GM12873 (cell line): ENCODE data around the gene C1orf105.

Experiments used
- CTCF ChIP-seq: IDR thresholded peaks from 2 replicates; pipeline ENCODE4 v1.5.1; 2012; ENCODE audit warnings: low read depth, mild to moderate bottlenecking, moderate library complexity, low read length, control low read depth; ENCODE audit not compliant: insufficient read depth; ENCODE audit errors: missing control alignments

Gene C1orf105

DNA sequence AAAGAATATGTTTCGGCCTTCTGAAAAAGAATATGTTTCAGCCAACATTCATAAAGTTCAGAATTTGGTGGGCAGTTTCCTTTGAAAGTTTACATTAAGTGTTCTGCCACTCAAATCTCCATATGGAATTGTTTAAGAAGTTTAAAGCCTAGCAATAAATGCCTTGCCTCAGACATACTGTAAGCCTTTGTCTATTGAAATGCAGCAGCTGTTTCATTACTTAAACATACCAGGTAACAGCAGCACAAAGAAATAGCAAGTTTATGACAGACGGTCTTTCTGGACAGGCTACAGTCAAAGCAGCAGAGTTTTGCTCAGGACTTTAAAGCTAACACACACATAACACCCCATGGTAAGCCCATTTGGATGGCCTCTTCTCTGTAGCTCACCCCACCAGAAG is 38.5 kb upstream of the C1orf105 start:
- TF ChIP-seq CTCF, result no peak

- TF ChIP-seq CTCF, result no peak
These were observed 38.1 kb upstream of the C1orf105 start for GRCh38 chr1:172382406-172382805.

GRCh38 chr1:172382990-172383389 is 37.5 kb upstream of the C1orf105 start:
- no peak for TF ChIP-seq CTCF

- no peak for TF ChIP-seq CTCF
These were observed 36.9 kb upstream of the C1orf105 start for GRCh38 chr1:172383536-172383935.

- TF ChIP-seq CTCF, result no peak
These were observed 35.8 kb upstream of the C1orf105 start for GRCh38 chr1:172384656-172385055.

DNA sequence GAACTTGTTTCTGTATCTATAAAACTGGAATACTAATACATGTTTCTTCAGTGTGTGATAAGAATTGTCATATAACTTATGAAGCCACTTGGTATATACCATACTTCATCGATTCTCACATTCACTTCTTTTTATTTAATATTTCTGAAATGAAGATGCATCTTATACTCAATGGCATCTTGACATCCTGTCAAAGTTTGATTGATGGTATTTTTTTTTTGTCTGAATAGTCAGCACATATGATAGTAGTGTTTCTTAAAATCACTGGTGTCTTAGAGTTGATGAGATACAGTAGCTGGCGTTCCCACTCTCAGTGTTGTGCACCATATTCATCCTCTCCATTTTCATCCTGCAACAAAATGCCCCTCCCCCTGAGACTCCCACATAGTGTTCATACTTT is 34.4 kb upstream of the C1orf105 start:
- no peak for TF ChIP-seq CTCF

DNA sequence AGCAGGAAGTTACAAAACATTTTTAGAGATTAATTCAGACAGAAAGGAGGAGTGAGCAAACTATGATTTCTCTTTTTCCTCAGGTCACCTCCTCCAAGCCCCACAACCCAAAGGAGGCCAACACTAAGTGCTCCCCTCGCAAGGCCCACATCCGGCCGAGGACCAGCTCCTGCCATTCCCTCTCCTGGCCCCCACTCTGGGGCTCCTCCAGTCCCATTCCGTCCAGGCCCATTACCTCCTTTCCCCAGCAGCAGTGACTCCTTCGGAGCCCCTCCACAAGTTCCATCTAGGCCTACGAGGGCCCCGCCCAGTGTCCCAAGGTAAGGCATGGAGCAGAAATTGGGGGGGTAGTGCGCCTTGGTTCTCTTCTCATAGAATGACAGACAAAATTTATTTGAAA is 32.0 kb upstream of the C1orf105 start:
- TF ChIP-seq CTCF, result no peak

DNA sequence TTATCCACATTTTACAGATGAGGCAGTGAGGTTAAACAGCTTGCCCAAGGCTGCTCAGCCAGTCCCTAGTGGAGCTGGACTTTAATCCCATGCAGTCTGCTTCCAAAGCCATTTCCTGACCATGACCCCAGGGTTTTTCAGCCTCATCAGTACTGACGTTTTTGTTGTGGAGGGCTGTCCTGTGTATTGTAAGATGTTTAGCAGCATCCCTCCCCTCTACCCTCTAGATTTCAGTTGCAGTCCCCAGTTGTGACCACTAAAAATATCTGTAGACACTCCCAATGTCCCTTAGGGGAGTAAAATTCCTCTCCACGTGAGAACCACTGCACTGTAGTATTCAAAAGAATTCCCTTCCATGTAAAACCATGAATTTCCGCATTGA is 30.2 kb upstream of the C1orf105 start:
- TF ChIP-seq CTCF, result peak; percentile 9
